GM18526 (cell line): ENCODE data around the gene MRPS27.

Source experiments
- POLR2A ChIP-seq: IDR thresholded peaks from 3 replicates; pipeline ENCODE4 v1.6.1; 2011; ENCODE audit not compliant: insufficient read length; ENCODE audit errors: extremely low read depth

The MRPS27 gene

GRCh38 chr5:72256536-72256935 is 63.5 kb downstream of the MRPS27 start:
- TF ChIP-seq POLR2A: no peak

GRCh38 chr5:72255670-72256069 is 64.4 kb downstream of the MRPS27 start:
- TF ChIP-seq POLR2A: no peak

- no peak for TF ChIP-seq POLR2A
These were observed 64.8 kb downstream of the MRPS27 start for GRCh38 chr5:72255237-72255636.

GRCh38 chr5:72252574-72253155 is 67.4 kb downstream of the MRPS27 start:
- TF ChIP-seq POLR2A: no peak

- no peak for TF ChIP-seq POLR2A
These were observed 68.0 kb downstream of the MRPS27 start for GRCh38 chr5:72252008-72252407.

- no peak for TF ChIP-seq POLR2A
These were observed 68.7 kb downstream of the MRPS27 start for GRCh38 chr5:72251386-72251785.

GRCh38 chr5:72248410-72248981 is 71.5 kb downstream of the MRPS27 start:
- TF ChIP-seq POLR2A: no peak

- TF ChIP-seq POLR2A: no peak
These were observed 73.0 kb downstream of the MRPS27 start for GRCh38 chr5:72246954-72247442.

GRCh38 chr5:72245951-72246532 is 74.0 kb downstream of the MRPS27 start:
- no peak for TF ChIP-seq POLR2A

- TF ChIP-seq POLR2A: no peak
These were observed 74.5 kb downstream of the MRPS27 start for GRCh38 chr5:72245546-72245945.

GRCh38 chr5:72244862-72245371 is 75.1 kb downstream of the MRPS27 start:
- no peak for TF ChIP-seq POLR2A

GRCh38 chr5:72243706-72244105 is 76.3 kb downstream of the MRPS27 start:
- TF ChIP-seq POLR2A: no peak

GRCh38 chr5:72242796-72243475 is 77.1 kb downstream of the MRPS27 start:
- no peak for TF ChIP-seq POLR2A

- no peak for TF ChIP-seq POLR2A
These were observed 78.6 kb downstream of the MRPS27 start for GRCh38 chr5:72241346-72242003.

GRCh38 chr5:72238712-72239445 is 81.2 kb downstream of the MRPS27 start:
- no peak for TF ChIP-seq POLR2A
